ENCODE data around the gene NTSR1. TPM values are rescaled to one million over a fixed set of nuclear protein-coding genes. Genes with fewer than 3 reads are reported as not detected.

Gene NTSR1
- total and polyA plus RNA-seq, 12 donors = 0.03 to 0.14 (median 0.11) TPM; not detected in 9

DNA sequence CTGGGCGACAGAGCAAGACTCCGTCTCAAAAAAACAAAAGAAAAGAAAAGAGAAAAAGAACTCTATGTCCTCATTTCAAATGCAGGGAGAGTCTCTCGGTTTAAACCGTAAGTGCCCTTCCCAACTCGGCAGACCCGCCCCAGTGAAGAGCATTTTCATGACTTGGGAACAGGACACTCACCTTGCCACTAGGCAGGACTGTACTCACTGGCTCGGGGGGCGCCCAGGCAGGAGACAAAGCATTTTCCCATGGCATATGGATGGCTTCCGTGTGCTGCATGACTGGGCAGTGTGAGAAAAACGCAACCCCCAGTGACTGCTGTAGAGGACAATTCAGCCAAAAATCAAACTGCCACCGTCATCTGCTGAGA, 64.0 kb downstream of the NTSR1 start:
- 56 to 66% (median 63%) methylated on average over 11 of the region's 11 CpGs for WGBS, 4 donors
- Histone ChIP-seq H3K36me3 (replicated peaks in 1 of 2) (no peaks in the 10 kb centered on the region), H3K27me3 (peaks cover 3% of the 10 kb centered on the region), H3K9me3 (replicated peaks in 1 of 3) (no peaks in the 10 kb centered on the region), H3K27ac (peak overlapping the region in 2 of 5 donors; percentile 27 to 82), H3K4me3 (no peak overlapping the region), H3K4me1 (replicated peaks in 1 of 2) (peaks cover 8 to 15% of the 10 kb centered on the region in 2 donors)
- intact Hi-C loops (cut with DNase I) = no loop called here
- no peak for TF ChIP-seq POLR2A (IDR thresholded peaks at IDR 0.05)
- TF ChIP-seq CTCF (IDR thresholded peaks at IDR 0.05) = no peak
- DNase-seq = no peak

DNA sequence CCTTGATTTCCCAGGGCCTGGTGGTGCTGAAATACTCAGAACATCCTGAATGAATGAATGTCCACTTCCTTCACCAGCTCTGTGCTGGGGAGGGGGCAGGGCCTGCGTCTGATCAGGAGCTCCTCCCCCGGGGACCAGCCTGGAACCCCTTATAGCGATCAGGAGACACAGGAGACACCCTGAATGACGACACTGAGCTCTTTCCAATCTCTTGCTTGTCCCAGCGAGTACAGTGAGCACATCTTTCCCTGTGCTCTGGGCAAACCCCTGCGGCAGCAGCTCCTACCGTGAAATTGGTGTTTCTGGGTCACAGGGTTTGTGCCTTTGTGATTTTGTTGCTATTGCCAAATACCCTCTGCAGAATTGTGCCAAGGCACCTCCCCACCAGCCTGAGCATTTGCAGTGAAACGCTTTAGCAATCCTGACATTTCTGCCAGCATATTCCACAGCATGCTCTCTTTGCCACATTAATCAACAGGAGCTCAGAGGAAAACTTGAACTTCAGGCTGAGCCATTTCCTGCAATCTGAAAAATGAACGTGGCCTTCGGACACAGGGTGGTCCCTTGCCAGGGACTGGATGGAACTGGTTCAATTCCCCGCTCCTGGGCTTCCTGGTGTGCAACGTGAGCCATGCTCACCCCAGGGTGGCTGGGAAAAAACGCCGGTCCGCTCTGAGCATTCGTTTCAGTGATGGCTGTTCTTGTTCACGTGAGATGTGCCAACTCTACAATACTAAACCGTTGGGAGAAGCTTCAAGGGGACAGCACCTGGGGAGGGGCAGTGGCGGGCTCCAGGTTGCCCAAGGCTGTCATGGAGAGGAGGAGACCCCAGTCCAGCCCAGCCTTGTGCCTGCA, 64.6 kb downstream of the NTSR1 start:
- peak in 6 of 7 donors; percentile 67 to 83 (median 72) for DNase-seq

GRCh38 chr20:62773845-62774714, 65.4 kb downstream of the NTSR1 start:
- 74 to 87% (median 85%) methylated on average over 25 to 29 of the region's 29 CpGs for WGBS, 4 donors
- Histone ChIP-seq H3K27me3 (peaks cover 3% of the 10 kb centered on the region), H3K4me3 (no peak overlapping the region), H3K27ac (peak overlapping the region in 1 of 5 donors; percentile 82), H3K9me3 (replicated peaks in 1 of 3) (no peaks in the 10 kb centered on the region), H3K36me3 (replicated peaks in 1 of 2) (no peaks in the 10 kb centered on the region), H3K4me1 (replicated peaks in 1 of 2) (peaks cover 4 to 7% of the 10 kb centered on the region in 2 donors)
- TF ChIP-seq POLR2A (IDR thresholded peaks at IDR 0.05) = no peak
- no peak for TF ChIP-seq CTCF (IDR thresholded peaks at IDR 0.05)
- intact Hi-C loops (cut with DNase I) = no loop called here
- DNase-seq = no peak

More for the DNA sequence above, 64.6 kb downstream of the NTSR1 start:
- H3K4me3 ChIP-seq = no peak overlapping the region
- TF ChIP-seq POLR2A (IDR thresholded peaks at IDR 0.05) = no peak
- no peak for TF ChIP-seq CTCF (IDR thresholded peaks at IDR 0.05)
- H3K27ac ChIP-seq = peak overlapping the region in 2 of 5 donors; percentile 27 to 82
- intact Hi-C loops (cut with DNase I) = no loop called here
- peaks cover 3% of the 10 kb centered on the region for H3K27me3 ChIP-seq
- no peaks in the 10 kb centered on the region for H3K36me3 ChIP-seq (replicated peaks in 1 of 2)
- no peaks in the 10 kb centered on the region for H3K9me3 ChIP-seq (replicated peaks in 1 of 3)
- H3K4me1 ChIP-seq (replicated peaks in 1 of 2) = peaks cover 8 to 15% of the 10 kb centered on the region in 2 donors
- 32 to 39% (median 37%) methylated on average over 10 to 19 of the region's 19 CpGs for WGBS, 4 donors

GRCh38 chr20:62774762-62775161, 66.1 kb downstream of the NTSR1 start:
- intact Hi-C loops (cut with DNase I) = loop anchor here in 1 of 2 donors (5.0 kb wide), 1 partner anchor 87 kb away; no protein-coding TSS in a partner anchor
- H3K27ac ChIP-seq = no peak overlapping the region
- no peaks in the 10 kb centered on the region for H3K9me3 ChIP-seq (replicated peaks in 1 of 3)
- WGBS, 4 donors = 66 to 76% (median 70%) methylated on average over 3 to 8 of the region's 8 CpGs
- no peaks in the 10 kb centered on the region for H3K36me3 ChIP-seq (replicated peaks in 1 of 2)
- H3K4me1 ChIP-seq (replicated peaks in 1 of 2) = peaks cover 4 to 6% of the 10 kb centered on the region in 2 donors
- H3K4me3 ChIP-seq = no peak overlapping the region
- DNase-seq = no peak
- H3K27me3 ChIP-seq = peaks cover 3% of the 10 kb centered on the region
- no peak for TF ChIP-seq CTCF (IDR thresholded peaks at IDR 0.05)
- no peak for TF ChIP-seq POLR2A (IDR thresholded peaks at IDR 0.05)
